Activated CD8-positive, alpha-beta T cell treated with anti-CD3 and anti-CD28 coated beads, Interleukin-2, amount 10 ng/mL, durations not matched to agents 7 days and 5 days (primary cell): Measurements from ENCODE around the gene FBXO38. TPM values are rescaled to one million over a fixed set of nuclear protein-coding genes. Genes with fewer than 3 reads are reported as not detected.
A peak's percentile ranks its signal among the peaks of the same experiment; 100 is the strongest.

Source experiments
- ATAC-seq: fragments of 150-1000 bp; cut with Tn5 transposase; one replicate; pipeline ENCODE4 v1.10.0; 2021; ENCODE audit warnings: moderate library complexity
- CTCF ChIA-PET: fragments of 350-600 bp; sonication (Branson Sonifier 250); formaldehyde crosslinking; loops from one replicate; lab custom pipeline; 2021; ENCODE audit warnings: antibody characterized with exemption; lab: Charles Lee
- POLR2A ChIA-PET: fragments of 350-600 bp; sonication (Branson Sonifier 250); formaldehyde crosslinking; loops from one replicate; lab custom pipeline; 2021; ENCODE audit warnings: antibody characterized with exemption; lab: Charles Lee
- DNase-seq: peaks from one replicate; pipeline ENCODE4 v3.0.0-alpha.2; 2020
- H3K27ac Mint-ChIP-seq: one replicate; pipeline ENCODE4 v1.8.0; 2021; ENCODE audit warnings: mild to moderate bottlenecking, mixed read lengths
- H3K27me3 Mint-ChIP-seq: one replicate; pipeline ENCODE4 v1.8.0; 2021; ENCODE audit warnings: low read depth, mixed read lengths
- H3K36me3 Mint-ChIP-seq: one replicate; pipeline ENCODE4 v1.8.0; 2021; ENCODE audit warnings: low read depth, mixed read lengths
- H3K4me1 Mint-ChIP-seq: one replicate; pipeline ENCODE4 v1.8.0; 2021; ENCODE audit warnings: low read depth, mixed read lengths
- H3K4me3 Mint-ChIP-seq: one replicate; pipeline ENCODE4 v1.8.0; 2021; ENCODE audit warnings: mild to moderate bottlenecking, mixed read lengths
- H3K9me3 Mint-ChIP-seq: one replicate; pipeline ENCODE4 v1.8.0; 2022; ENCODE audit warnings: mixed read lengths; ENCODE audit not compliant: insufficient read depth
- total RNA-seq, 2 experiments: library from RNA; stranded (reverse); gene quantifications; one replicate each; pipeline ENCODE4 v1.2.3, GENCODE V29; 2021

The FBXO38 gene
- total RNA-seq, 2 experiments from 2014 or later = 37.4 to 47.6 TPM

- no peaks in the 10 kb centered on the region for H3K9me3 Mint-ChIP-seq
- H3K27me3 Mint-ChIP-seq = peaks cover 9% of the 10 kb centered on the region
- ChIA-PET CTCF (interaction anchor here (0.7 to 5.3 kb wide), 7 partner anchors 9 to 553 kb away, joined by 3 to 23 read pairs (median 4); no protein-coding TSS in a partner anchor), POLR2A (no interaction called here)
- DNase-seq = no peak
- H3K4me3 Mint-ChIP-seq = no peak overlapping the region
- H3K27ac Mint-ChIP-seq = no peak overlapping the region
- no peaks in the 10 kb centered on the region for H3K36me3 Mint-ChIP-seq
- no peaks in the 10 kb centered on the region for H3K4me1 Mint-ChIP-seq
- ATAC-seq = no peak
These were observed 98.4 kb downstream of the FBXO38 start for GRCh38 chr5:148482196-148482595.

- POLR2A ChIA-PET = no interaction called here
- H3K4me1 Mint-ChIP-seq = no peaks in the 10 kb centered on the region
- H3K9me3 Mint-ChIP-seq = no peaks in the 10 kb centered on the region
- H3K27me3 Mint-ChIP-seq = peaks cover 7% of the 10 kb centered on the region
- H3K36me3 Mint-ChIP-seq = no peaks in the 10 kb centered on the region
- H3K4me3 Mint-ChIP-seq = no peak overlapping the region
- ATAC-seq = peak; percentile 80
- DNase-seq = peak; percentile 71
- H3K27ac Mint-ChIP-seq = no peak overlapping the region
- CTCF ChIA-PET = interaction anchor here (0.7 to 5.3 kb wide), 12 partner anchors 9 to 552 kb away, joined by 3 to 23 read pairs (median 4); no protein-coding TSS in a partner anchor
These were observed 99.1 kb downstream of the FBXO38 start for GRCh38 chr5:148482697-148483462.

GRCh38 chr5:148483750-148484149 is 100.0 kb downstream of the FBXO38 start:
- Mint-ChIP-seq H3K4me1 (no peaks in the 10 kb centered on the region), H3K4me3 (no peak overlapping the region), H3K27ac (no peak overlapping the region), H3K36me3 (no peaks in the 10 kb centered on the region), H3K27me3 (peaks cover 4% of the 10 kb centered on the region), H3K9me3 (no peaks in the 10 kb centered on the region)
- ChIA-PET CTCF (interaction anchor here (0.9 to 5.3 kb wide), 6 partner anchors 13 to 247 kb away, joined by 3 to 23 read pairs (median 4); no protein-coding TSS in a partner anchor), POLR2A (no interaction called here)
- ATAC-seq (no peak), DNase-seq (no peak)

- Mint-ChIP-seq H3K27ac (no peak overlapping the region), H3K4me3 (no peak overlapping the region), H3K4me1 (no peaks in the 10 kb centered on the region), H3K27me3 (peaks cover 9% of the 10 kb centered on the region), H3K36me3 (no peaks in the 10 kb centered on the region), H3K9me3 (no peaks in the 10 kb centered on the region)
- POLR2A ChIA-PET = no interaction called here
- DNase-seq (no peak), ATAC-seq (no peak)
- CTCF ChIA-PET = interaction anchor here (1.0 to 5.3 kb wide), 2 partner anchors 194 to 246 kb away, joined by 3 to 23 read pairs; no protein-coding TSS in a partner anchor
These were observed 100.9 kb downstream of the FBXO38 start for GRCh38 chr5:148484651-148485050.

- H3K4me1 Mint-ChIP-seq = no peaks in the 10 kb centered on the region
- H3K4me3 Mint-ChIP-seq = no peak overlapping the region
- H3K27me3 Mint-ChIP-seq = peaks cover 15% of the 10 kb centered on the region
- no peaks in the 10 kb centered on the region for H3K9me3 Mint-ChIP-seq
- DNase-seq = no peak
- ATAC-seq = no peak
- CTCF ChIA-PET = interaction anchor here (5.3 kb wide), 1 partner anchor 244 kb away, joined by 23 read pairs; no protein-coding TSS in a partner anchor
- H3K36me3 Mint-ChIP-seq = no peaks in the 10 kb centered on the region
- POLR2A ChIA-PET = no interaction called here
- H3K27ac Mint-ChIP-seq = no peak overlapping the region
These were observed 102.7 kb downstream of the FBXO38 start for GRCh38 chr5:148486456-148486855.

GRCh38 chr5:148488757-148489156 is 105.0 kb downstream of the FBXO38 start:
- CTCF ChIA-PET = interaction anchor here (0.6 kb wide), 1 partner anchor 242 kb away, joined by 4 read pairs; no protein-coding TSS in a partner anchor
- Mint-ChIP-seq H3K36me3 (no peaks in the 10 kb centered on the region), H3K27ac (no peak overlapping the region), H3K4me1 (no peaks in the 10 kb centered on the region), H3K9me3 (no peaks in the 10 kb centered on the region), H3K4me3 (no peak overlapping the region), H3K27me3 (peaks cover 16% of the 10 kb centered on the region)
- DNase-seq (no peak), ATAC-seq (no peak)
- POLR2A ChIA-PET = no interaction called here

GRCh38 chr5:148491015-148491792 is 107.4 kb downstream of the FBXO38 start:
- ATAC-seq (no peak), DNase-seq (no peak)
- H3K4me3 Mint-ChIP-seq = no peak overlapping the region
- H3K27me3 Mint-ChIP-seq = peaks cover 14% of the 10 kb centered on the region
- no peaks in the 10 kb centered on the region for H3K36me3 Mint-ChIP-seq
- ChIA-PET POLR2A (interaction anchor here (0.7 kb wide), 1 partner anchor 312 kb away, joined by 3 read pairs; no protein-coding TSS in a partner anchor), CTCF (interaction anchor here (1.3 kb wide), 1 partner anchor 196 kb away, joined by 3 read pairs; no protein-coding TSS in a partner anchor)
- H3K9me3 Mint-ChIP-seq = no peaks in the 10 kb centered on the region
- no peak overlapping the region for H3K27ac Mint-ChIP-seq
- H3K4me1 Mint-ChIP-seq = no peaks in the 10 kb centered on the region

- Mint-ChIP-seq H3K4me3 (no peak overlapping the region), H3K36me3 (no peaks in the 10 kb centered on the region), H3K27me3 (peaks cover 14% of the 10 kb centered on the region), H3K4me1 (no peaks in the 10 kb centered on the region), H3K27ac (no peak overlapping the region), H3K9me3 (no peaks in the 10 kb centered on the region)
- no peak for ATAC-seq
- POLR2A ChIA-PET = no interaction called here
- CTCF ChIA-PET = no interaction called here
- no peak for DNase-seq
These were observed 108.0 kb downstream of the FBXO38 start for GRCh38 chr5:148491793-148492184.

- H3K4me3 Mint-ChIP-seq = no peak overlapping the region
- ChIA-PET CTCF (no interaction called here), POLR2A (no interaction called here)
- no peaks in the 10 kb centered on the region for H3K4me1 Mint-ChIP-seq
- peaks cover 14% of the 10 kb centered on the region for H3K27me3 Mint-ChIP-seq
- no peak overlapping the region for H3K27ac Mint-ChIP-seq
- DNase-seq (no peak), ATAC-seq (no peak)
- H3K36me3 Mint-ChIP-seq = no peaks in the 10 kb centered on the region
- H3K9me3 Mint-ChIP-seq = no peaks in the 10 kb centered on the region
These were observed 108.6 kb downstream of the FBXO38 start for GRCh38 chr5:148492351-148492750.
